Heart left ventricle (tissue), 13 donors: ENCODE results near the gene VAT1L.

Source experiments
- POLR2A ChIP-seq, 2 donors: fragments of 450-650 bp; IDR thresholded peaks; one replicate each; pipeline ENCODE4 v1.6.1; 2017; ENCODE audit warnings: antibody characterized with exemption in 2 of 2, mild to moderate bottlenecking in 2 of 2, moderate library complexity in 2 of 2
- TF ChIP-seq, protein P1 (sequence below), 12 donors: fragments of 200-600 bp; sonication (generic) in 4 of 12; IDR thresholded peaks; one replicate each; pipeline versions ENCODE4 v1.5.0 to v1.8.0; 2018 to 2022; ENCODE audit warnings: antibody characterized with exemption in 12 of 12, mild to moderate bottlenecking in 5 of 12
- donor health status: ischemic (EF 13 %, LVEDD 7.1; RV severe dilation, severe dysfunction).
- donor health status: DM: no; HTN: yes; CAD: no.
- donor health status: DM: no; HTN: no; CAD: no.
- donor health status: ischemic (EF 25% LVEDD 6.9; RV normal size, moderate dysfunction).
- donor health status: ischemic (EF 25% LVEDD 5.7; RV mildly dilated, moderate dysfunction).
- donor health status: ischemic (EF 35%, LVEDD 5.7; RV mildly dilated, moderate dysfunction).
- donor health status: nonischemic (EF 11% LVEDD 7.7; RV severe dilation, severe dysfunction).
- donor health status: DM: yes; HTN: yes; CAD: no.
- donor health status: PGD.
- donor health status: ischemic (EF 29% LVEDD 5.4; RV normal size, mild dysfunction).
- donor health status: nonischemic (EF 23%, LVEDD 6.1; RV moderate dilation, normal function).

DNA sequence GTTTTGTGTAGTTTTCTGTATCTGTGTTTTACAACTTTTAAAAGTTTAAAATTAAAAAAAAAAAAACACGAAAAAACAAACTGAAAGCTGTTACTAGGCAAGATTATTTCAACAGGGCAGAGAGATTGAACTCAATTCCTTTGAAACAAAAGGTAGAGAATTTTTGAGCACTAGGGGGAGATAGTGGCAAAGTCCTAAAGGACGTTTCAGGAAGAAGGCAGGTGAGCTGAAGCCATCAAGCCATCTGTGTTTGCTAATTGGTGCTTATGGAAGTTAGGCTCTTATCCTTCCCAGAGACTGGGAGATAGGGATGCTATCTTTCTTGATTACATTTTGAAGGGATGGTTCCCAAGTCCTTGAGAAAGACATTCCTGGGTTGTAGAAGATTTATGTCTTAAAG is 163.4 kb downstream of the VAT1L start:
- TF ChIP-seq, protein P1, sequence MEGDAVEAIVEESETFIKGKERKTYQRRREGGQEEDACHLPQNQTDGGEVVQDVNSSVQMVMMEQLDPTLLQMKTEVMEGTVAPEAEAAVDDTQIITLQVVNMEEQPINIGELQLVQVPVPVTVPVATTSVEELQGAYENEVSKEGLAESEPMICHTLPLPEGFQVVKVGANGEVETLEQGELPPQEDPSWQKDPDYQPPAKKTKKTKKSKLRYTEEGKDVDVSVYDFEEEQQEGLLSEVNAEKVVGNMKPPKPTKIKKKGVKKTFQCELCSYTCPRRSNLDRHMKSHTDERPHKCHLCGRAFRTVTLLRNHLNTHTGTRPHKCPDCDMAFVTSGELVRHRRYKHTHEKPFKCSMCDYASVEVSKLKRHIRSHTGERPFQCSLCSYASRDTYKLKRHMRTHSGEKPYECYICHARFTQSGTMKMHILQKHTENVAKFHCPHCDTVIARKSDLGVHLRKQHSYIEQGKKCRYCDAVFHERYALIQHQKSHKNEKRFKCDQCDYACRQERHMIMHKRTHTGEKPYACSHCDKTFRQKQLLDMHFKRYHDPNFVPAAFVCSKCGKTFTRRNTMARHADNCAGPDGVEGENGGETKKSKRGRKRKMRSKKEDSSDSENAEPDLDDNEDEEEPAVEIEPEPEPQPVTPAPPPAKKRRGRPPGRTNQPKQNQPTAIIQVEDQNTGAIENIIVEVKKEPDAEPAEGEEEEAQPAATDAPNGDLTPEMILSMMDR (IDR thresholded peaks at IDR 0.05): peak in 5 of 12 donors; percentile 20 to 42 (median 34)
- TF ChIP-seq POLR2A (IDR thresholded peaks at IDR 0.05): no peak
